A375 (cell line): ENCODE measurements around the gene NLRP10. TPM values are rescaled to one million over a fixed set of nuclear protein-coding genes. Genes with fewer than 3 reads are reported as not detected.

ENCODE experiments used
- small RNA-seq: library from RNA; depleted of rRNA; stranded (forward); fragments of <200 nt; gene quantifications from one replicate; pipeline ENCODE3, GENCODE V24; 2014
- total RNA-seq: library from RNA; depleted of rRNA; stranded (reverse); fragments of >200 nt; shearing (Covaris generic); gene quantifications from 2 replicates; pipeline ENCODE4 v1.2.3, GENCODE V29; 2014; rRNA removed

Gene NLRP10
- 0.13 TPM in 1 of 2 replicates, not detected in the other for total RNA-seq

GRCh38 chr11:7965386-7965785 is at the start of gene NLRP10:
Gene NLRP10, minus strand, starts transcription at chr11:7965447. Its CDS starts 1,952 bp downstream, at chr11:7963495.

GRCh38 chr11:7986768-7987559 is 21.7 kb upstream of the NLRP10 start, which contains the start of gene EIF3F:
Gene EIF3F, plus strand, starts transcription at chr11:7987337. Its CDS starts 16 bp downstream, at chr11:7987353.

DNA sequence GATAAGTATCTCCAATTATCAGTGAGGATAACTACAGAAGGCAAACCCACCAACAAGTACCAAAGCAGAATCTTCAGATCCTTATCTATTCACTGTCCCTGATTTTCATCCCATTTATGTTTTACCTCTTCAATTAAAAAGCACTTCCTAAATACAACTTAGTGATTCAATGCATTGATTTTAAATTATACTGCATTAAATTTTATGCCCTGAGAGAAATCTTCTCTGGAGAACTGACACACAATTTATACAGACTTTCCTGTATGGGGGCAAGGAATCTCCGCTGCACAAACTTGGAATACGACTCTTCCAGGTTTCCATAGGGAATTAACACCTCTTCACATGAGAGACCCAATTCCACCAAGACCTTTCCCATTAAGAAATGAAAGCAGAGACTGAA is 23.6 kb downstream of the NLRP10 start, which contains the start of gene OR10A3:
TSS of gene OR10A3 (minus strand) at position 101 of the 400 bp plus-strand sequence. CDS start 2,188 bp downstream, outside the sequence.

DNA sequence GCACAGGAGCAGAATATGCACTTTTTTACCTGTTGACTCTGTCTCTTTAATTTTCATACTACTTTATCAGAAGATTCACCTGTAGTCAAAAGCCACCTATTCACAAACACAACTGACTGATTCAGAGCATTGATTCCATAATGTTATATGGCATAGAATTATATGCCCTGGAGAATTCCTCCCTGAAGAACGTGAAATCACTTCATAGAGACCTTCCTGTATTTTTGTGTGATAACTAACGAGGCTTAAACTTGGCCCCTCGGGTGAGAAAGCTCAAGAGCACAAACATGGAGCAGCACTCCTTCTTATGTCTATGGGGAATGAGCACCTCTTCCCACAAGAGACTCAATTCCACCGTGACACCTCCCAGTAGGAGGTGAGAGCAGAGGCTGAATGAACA is 34.1 kb downstream of the NLRP10 start, which contains the start of gene OR10A6:
TSS of gene OR10A6 (minus strand) at position 101 of the 400 bp plus-strand sequence. CDS start 2,606 bp downstream, outside the sequence.

Small RNA genes within 50 kb of the gene (small RNA-seq; reads per million reads assigned to genes)
- not detected for gene COX6CP5

Other genes with a start within 250 kb of the NLRP10 start
- not detected in 2 replicates for gene OR5P2, start 168.5 kb downstream of the NLRP10 start, total RNA-seq
- gene OR5P3, start 134.6 kb downstream of the NLRP10 start, total RNA-seq = not detected in 2 replicates
- gene OR10A6, start 34.2 kb downstream of the NLRP10 start, total RNA-seq = not detected in 2 replicates
- gene OR10A3, start 23.7 kb downstream of the NLRP10 start, total RNA-seq = not detected in 2 replicates
- gene EIF3F, start 21.9 kb upstream of the NLRP10 start, total RNA-seq = 212 and 242 TPM in 2 replicates
- 4.6 TPM in 2 replicates for gene TUB, start 115.8 kb upstream of the NLRP10 start, total RNA-seq
- gene RIC3, start 203.6 kb upstream of the NLRP10 start, total RNA-seq = not detected in 2 replicates